Muscle layer of duodenum (tissue), 2 donors: ENCODE measurements around the gene RPRD1B.

Experiments
- H3K27ac ChIP-seq: one replicate; pipeline ENCODE4 v1.7.0; 2013; ENCODE audit warnings: mild to moderate bottlenecking, low read length
- H3K27me3 ChIP-seq: one replicate; pipeline ENCODE4 v1.7.0; 2013; ENCODE audit warnings: low read depth, mild to moderate bottlenecking, control low read depth, low read length
- H3K36me3 ChIP-seq, 2 donors: one replicate each; pipeline ENCODE4 v1.7.0; 2013; ENCODE audit warnings: low read length in 2 of 2, control low read depth in 1 of 2, mild to moderate bottlenecking in 1 of 2; ENCODE audit not compliant: insufficient read depth in 2 of 2, control insufficient read depth in 1 of 2
- H3K4me1 ChIP-seq, 2 donors: one replicate each; pipeline ENCODE4 v1.7.0; 2013; ENCODE audit warnings: low read length in 2 of 2, mild to moderate bottlenecking in 2 of 2, control low read depth in 1 of 2, moderate library complexity in 1 of 2; ENCODE audit not compliant: insufficient read depth in 2 of 2, control insufficient read depth in 1 of 2
- H3K4me3 ChIP-seq, 2 donors: one replicate each; pipeline ENCODE4 v1.7.0; 2013; ENCODE audit warnings: low read length in 2 of 2, low read depth in 1 of 2, mild to moderate bottlenecking in 1 of 2
- H3K9me3 ChIP-seq, 2 donors: one replicate each; pipeline ENCODE4 v1.7.0; 2013; ENCODE audit warnings: low read length in 2 of 2, control low read depth in 1 of 2, mild to moderate bottlenecking in 1 of 2; ENCODE audit not compliant: control insufficient read depth in 1 of 2
- donor health status: healthy.

Gene RPRD1B

DNA sequence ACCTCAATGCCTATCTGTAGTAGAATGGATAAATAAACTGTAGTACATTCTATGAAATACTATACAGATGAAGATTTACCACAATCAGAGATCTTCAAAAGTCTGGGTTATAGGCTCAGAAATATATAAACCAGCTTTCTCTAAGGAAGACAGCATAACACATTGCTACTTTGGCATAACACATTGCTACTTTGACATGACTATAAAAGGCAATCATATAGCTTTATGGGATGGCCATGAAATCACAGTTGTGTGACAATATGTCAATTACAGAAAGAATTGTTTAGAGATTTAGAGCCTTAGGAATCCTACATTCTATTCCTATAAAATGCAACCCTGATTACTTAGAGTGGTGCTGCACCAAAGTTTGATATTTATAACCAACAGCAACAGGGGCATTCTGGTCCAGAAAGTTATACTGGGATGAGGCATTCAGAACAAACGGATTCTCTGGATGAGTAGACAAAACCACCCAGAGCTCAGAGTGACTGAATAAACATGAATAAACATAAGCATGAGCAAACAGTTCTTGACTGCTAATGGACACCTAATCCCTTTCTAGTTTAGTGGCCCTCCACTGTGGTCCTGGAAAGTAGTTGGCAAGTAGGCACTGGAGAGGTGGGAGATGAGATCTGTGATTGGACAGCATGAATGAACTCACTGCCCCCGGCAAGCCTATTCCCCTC is 12.3 kb upstream of the RPRD1B start:
- no peak overlapping the region for H3K27ac ChIP-seq
- H3K36me3 ChIP-seq = peaks cover 15 to 28% of the 10 kb centered on the region in 2 donors
- H3K27me3 ChIP-seq = no peaks in the 10 kb centered on the region
- H3K4me3 ChIP-seq = no peak overlapping the region
- H3K9me3 ChIP-seq = peaks cover 6 to 8% of the 10 kb centered on the region in 2 donors
- H3K4me1 ChIP-seq = peaks cover 0 to 10% of the 10 kb centered on the region in 2 donors

DNA sequence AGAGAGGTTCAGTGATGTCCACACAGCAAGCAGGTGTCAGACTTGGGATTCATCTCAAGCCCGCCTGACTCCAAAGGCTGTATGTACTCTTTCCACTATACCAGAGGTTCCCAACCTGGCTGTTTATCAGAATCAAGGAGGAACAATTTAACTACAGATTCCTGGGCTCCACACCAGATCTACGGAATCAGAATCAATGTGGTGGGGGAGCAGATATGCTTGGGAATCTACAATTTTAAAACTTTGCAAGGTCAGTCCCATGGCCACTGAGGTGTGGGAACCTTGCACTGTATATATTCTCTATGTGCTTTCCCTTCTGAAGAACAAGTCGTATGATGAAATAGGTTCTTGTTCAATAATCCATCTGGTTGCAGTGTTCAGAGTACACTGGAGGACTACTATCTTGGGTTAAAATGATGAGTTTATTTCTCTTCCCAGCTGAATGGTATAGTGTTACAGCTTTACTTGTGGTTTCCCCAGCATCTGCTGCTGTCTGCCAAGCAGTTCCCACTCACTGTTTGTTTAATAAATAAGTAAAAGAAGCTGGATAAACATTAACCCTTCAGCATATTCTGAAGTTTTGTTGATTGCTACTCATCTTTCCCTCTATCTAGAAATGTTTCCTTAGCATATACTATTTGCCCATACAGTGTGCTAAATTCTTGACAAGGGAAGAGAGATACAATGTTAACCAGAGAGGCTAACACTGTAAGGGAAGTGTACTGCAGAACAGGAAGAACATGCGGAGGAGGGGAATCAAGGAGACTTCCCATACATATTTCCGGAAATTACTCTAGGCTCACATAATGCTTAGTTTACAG is 10.2 kb upstream of the RPRD1B start:
- H3K27me3 ChIP-seq = no peaks in the 10 kb centered on the region
- no peak overlapping the region for H3K4me3 ChIP-seq
- peaks cover 3 to 13% of the 10 kb centered on the region in 2 donors for H3K36me3 ChIP-seq
- H3K4me1 ChIP-seq = peaks cover 0 to 10% of the 10 kb centered on the region in 2 donors
- no peak overlapping the region for H3K27ac ChIP-seq
- H3K9me3 ChIP-seq = peaks cover 0 to 6% of the 10 kb centered on the region in 2 donors

DNA sequence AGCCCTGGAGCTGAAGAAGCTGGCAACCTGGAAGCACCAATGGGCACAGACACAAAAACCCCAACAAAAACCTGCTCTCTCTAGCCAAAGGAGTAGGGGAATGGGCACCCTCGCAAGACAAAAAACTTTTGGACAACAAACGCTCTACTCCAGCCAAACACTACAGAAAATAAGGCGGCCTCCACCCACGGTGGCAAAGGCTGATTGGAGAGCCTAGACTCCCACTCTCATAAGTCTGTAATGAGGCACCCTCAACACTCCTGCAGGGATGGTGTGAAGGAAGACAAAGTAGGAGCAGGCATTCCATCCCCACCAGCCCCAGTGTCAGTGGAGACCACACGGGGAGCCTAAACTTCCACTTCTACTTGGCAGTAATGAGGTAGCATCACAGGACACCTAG is 9.1 kb upstream of the RPRD1B start:
- Histone ChIP-seq H3K9me3 (no peaks in the 10 kb centered on the region), H3K27me3 (no peaks in the 10 kb centered on the region)

DNA sequence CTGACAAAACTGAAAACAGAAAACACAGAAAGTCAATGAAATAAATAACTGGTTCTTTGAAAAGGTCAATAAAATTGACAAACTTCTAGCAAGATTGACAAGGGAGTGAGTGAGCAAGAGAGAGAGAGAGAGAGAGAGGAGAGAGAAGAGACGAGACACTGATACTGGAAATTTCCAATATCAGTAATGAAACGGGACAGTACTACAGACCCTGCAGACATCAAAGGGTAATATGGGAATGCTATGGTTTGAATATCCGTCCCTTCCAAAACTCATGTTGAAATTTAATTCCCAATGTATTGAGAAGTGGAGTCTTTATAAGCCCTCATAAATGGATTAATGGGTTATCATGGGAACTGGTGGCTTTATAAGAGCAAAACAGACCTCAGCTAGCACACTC is 4.1 kb upstream of the RPRD1B start:
- peaks cover 0 to 5% of the 10 kb centered on the region in 2 donors for H3K36me3 ChIP-seq
- no peak overlapping the region for H3K27ac ChIP-seq
- no peak overlapping the region for H3K4me3 ChIP-seq
- no peaks in the 10 kb centered on the region for H3K9me3 ChIP-seq
- no peaks in the 10 kb centered on the region for H3K27me3 ChIP-seq
- peaks cover 13 to 14% of the 10 kb centered on the region in 2 donors for H3K4me1 ChIP-seq

More for the DNA sequence above, 9.1 kb upstream of the RPRD1B start:
- H3K4me3 ChIP-seq = no peak overlapping the region
- H3K27ac ChIP-seq = no peak overlapping the region
- H3K36me3 ChIP-seq = peaks cover 0 to 5% of the 10 kb centered on the region in 2 donors
- H3K4me1 ChIP-seq = peaks cover 0 to 10% of the 10 kb centered on the region in 2 donors

DNA sequence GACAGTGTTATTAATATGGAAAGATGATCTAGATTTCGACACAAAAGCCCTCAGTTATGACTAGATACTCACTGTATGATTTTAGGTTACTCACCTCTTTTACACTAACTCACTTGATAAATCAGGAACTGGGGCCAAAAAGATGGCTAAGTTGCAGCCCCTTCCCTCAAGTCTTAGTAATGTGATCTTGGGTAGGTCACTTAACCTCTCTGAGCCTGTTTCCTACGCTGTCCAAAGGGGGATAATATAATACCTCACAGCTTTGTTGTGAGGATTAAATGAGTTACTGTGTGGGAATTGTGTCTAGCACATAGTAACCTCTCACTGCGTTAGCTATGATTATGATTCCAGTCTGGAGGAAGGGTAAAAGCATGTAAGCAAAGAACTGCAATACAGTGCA is 1.6 kb upstream of the RPRD1B start:
- Histone ChIP-seq H3K4me1 (peaks cover 28 to 38% of the 10 kb centered on the region in 2 donors), H3K27me3 (no peaks in the 10 kb centered on the region), H3K36me3 (peaks cover 0 to 6% of the 10 kb centered on the region in 2 donors), H3K27ac (no peak overlapping the region), H3K9me3 (no peaks in the 10 kb centered on the region), H3K4me3 (peak overlapping the region in 1 of 2 donors; percentile 99)

DNA sequence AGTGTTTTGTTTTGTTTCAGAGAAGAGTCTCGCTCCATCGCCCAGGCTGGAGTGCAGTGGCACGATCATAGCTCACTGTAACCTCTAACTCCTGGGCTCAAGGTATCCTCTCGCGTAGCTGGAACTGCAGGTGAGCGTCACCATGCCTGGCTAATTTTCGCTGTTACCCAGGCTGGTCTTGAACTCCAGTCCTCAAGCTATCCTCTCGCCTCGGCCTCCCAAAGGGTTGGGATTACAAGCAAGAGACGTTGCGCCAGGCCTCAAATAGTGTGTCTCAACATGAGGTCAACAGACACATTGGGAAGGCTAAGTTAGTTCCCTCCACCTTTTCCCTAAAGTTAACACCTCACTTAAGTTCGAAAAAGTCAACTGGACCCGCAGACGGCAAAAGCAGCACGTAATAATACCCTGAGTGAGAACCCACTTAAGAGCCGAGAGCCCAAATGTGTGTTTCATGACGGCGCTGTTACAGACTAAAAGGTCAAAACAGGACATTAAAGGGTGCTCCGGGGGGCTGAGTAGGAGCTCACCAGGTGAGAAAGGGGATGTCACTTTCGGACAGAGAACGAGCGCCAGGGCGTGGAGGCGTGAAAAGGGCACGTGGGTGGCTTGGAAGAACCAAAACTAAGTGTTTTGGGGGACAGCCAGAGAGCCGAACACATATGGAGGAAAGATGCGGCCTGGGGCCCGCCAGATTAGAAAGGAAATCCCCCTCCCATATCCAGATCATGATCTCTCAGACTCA is 789 bp upstream of the RPRD1B start:
- H3K9me3 ChIP-seq = no peaks in the 10 kb centered on the region
- H3K4me3 ChIP-seq = peak overlapping the region; percentile 99 to 100
- peaks cover 28 to 38% of the 10 kb centered on the region in 2 donors for H3K4me1 ChIP-seq
- no peaks in the 10 kb centered on the region for H3K27me3 ChIP-seq
- peaks cover 0 to 6% of the 10 kb centered on the region in 2 donors for H3K36me3 ChIP-seq
- H3K27ac ChIP-seq = peak overlapping the region; percentile 90

DNA sequence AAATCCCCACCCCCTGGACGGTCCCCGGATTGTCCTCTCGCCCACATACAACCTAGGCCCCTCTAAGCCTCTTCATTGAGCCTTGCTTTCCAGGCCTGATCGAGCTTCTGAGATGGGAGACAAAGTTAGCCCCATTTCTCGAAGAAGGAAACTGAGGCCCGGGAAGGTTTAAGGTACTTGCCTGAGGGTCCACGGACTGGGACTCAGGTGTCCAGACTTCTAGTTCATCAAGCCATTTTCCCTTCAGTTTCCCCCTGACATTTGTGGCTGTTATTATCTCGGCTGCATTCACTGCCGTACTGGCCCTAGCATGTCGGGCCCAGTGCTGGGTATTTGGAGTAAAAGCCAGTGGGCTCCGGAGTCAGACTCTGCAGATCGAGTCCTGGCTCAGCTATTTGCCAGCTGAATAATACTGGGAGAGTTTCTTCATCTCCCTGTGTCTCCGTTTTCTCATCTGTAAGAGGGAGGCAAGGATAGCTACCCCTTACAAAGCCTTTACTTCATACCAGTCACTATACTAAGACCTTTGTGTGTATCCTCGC is 633 bp downstream of the RPRD1B start:
- H3K4me1 ChIP-seq = peaks cover 28 to 38% of the 10 kb centered on the region in 2 donors
- H3K9me3 ChIP-seq = no peaks in the 10 kb centered on the region
- H3K27ac ChIP-seq = peak overlapping the region; percentile 90
- H3K4me3 ChIP-seq = peak overlapping the region; percentile 99 to 100
- H3K27me3 ChIP-seq = no peaks in the 10 kb centered on the region
- H3K36me3 ChIP-seq = peaks cover 0 to 6% of the 10 kb centered on the region in 2 donors

DNA sequence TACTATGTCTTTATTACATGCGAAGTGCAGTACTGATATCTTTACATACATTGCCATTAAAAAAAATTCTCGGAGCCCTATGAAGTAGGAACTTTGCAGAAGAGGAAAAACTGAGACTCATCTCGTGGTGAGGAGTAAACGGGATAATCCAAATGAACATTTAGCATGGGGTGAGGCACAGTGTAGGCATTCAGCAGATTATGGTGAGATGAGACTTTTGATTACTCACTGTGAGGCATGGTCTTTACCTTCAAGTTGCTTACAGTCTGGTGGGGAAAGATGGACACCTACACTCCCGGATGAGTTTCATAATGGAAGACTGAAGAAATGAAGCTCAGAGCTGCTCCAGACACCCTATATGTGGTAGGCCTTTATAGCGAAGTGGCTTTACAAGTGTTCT is 1.4 kb downstream of the RPRD1B start:
- no peaks in the 10 kb centered on the region for H3K27me3 ChIP-seq
- no peak overlapping the region for H3K27ac ChIP-seq
- H3K9me3 ChIP-seq = no peaks in the 10 kb centered on the region
- peak overlapping the region; percentile 99 to 100 for H3K4me3 ChIP-seq
- peaks cover 28 to 38% of the 10 kb centered on the region in 2 donors for H3K4me1 ChIP-seq
- peaks cover 0 to 8% of the 10 kb centered on the region in 2 donors for H3K36me3 ChIP-seq

DNA sequence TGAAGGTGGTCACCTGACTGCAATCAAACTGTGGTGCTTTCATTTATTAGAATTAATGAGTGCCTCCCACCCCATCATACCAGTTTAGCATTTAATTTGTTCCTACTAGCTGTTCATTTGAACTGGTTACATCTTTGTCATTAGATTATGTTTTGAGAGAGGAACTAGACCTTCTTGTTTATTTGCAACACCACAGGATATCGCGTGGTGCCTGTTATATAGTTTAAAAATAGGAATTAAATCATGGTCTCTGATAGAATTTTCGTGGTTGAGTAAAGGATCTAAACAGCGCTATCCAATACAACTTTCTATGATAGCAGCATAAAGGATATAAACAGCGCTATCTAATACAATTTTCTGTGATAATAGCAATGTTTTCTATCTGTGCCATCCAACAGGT is 2.8 kb downstream of the RPRD1B start:
- H3K27ac ChIP-seq = no peak overlapping the region
- no peaks in the 10 kb centered on the region for H3K27me3 ChIP-seq
- H3K4me1 ChIP-seq = peaks cover 28 to 38% of the 10 kb centered on the region in 2 donors
- no peak overlapping the region for H3K4me3 ChIP-seq
- peaks cover 0 to 19% of the 10 kb centered on the region in 2 donors for H3K36me3 ChIP-seq
- no peaks in the 10 kb centered on the region for H3K9me3 ChIP-seq

DNA sequence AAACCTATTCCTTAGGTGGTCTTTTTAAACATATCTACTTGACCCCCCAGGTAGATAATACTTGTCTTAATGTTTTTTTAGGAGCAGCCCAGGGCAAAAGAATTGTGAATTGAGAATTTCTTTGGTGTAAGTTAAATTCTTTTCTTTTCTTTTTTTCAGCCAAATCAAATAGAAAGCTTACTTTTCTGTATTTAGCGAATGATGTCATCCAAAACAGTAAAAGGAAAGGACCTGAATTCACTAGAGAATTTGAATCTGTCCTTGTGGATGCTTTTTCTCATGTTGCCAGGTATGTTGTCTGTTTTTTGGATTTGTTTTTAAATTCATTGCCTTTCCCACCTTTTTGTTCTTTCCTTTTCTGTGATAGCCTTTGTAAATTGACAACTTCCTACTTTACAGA is 6.7 kb downstream of the RPRD1B start:
- Histone ChIP-seq H3K9me3 (no peaks in the 10 kb centered on the region), H3K4me3 (no peak overlapping the region), H3K27me3 (no peaks in the 10 kb centered on the region), H3K27ac (no peak overlapping the region), H3K4me1 (peaks cover 8 to 16% of the 10 kb centered on the region in 2 donors), H3K36me3 (peaks cover 25 to 38% of the 10 kb centered on the region in 2 donors)
